Activated CD8-positive, alpha-beta T cell treated with anti-CD3 and anti-CD28 coated beads, Interleukin-2, amount 10 ng/mL, durations not matched to agents 7 days and 5 days (primary cell): Measurements from ENCODE around the gene SLC9A8. TPM values are rescaled to one million over a fixed set of nuclear protein-coding genes. Genes with fewer than 3 reads are reported as not detected.

Source experiments
- ATAC-seq: fragments of 150-1000 bp; cut with Tn5 transposase; one replicate; pipeline ENCODE4 v1.10.0; 2021; ENCODE audit warnings: moderate library complexity
- CTCF ChIA-PET: fragments of 350-600 bp; sonication (Branson Sonifier 250); formaldehyde crosslinking; loops from one replicate; lab custom pipeline; 2021; ENCODE audit warnings: antibody characterized with exemption; lab: Charles Lee
- POLR2A ChIA-PET: fragments of 350-600 bp; sonication (Branson Sonifier 250); formaldehyde crosslinking; loops from one replicate; lab custom pipeline; 2021; ENCODE audit warnings: antibody characterized with exemption; lab: Charles Lee
- DNase-seq: peaks from one replicate; pipeline ENCODE4 v3.0.0-alpha.2; 2020
- H3K27ac Mint-ChIP-seq: one replicate; pipeline ENCODE4 v1.8.0; 2021; ENCODE audit warnings: mild to moderate bottlenecking, mixed read lengths
- H3K27me3 Mint-ChIP-seq: one replicate; pipeline ENCODE4 v1.8.0; 2021; ENCODE audit warnings: low read depth, mixed read lengths
- H3K36me3 Mint-ChIP-seq: one replicate; pipeline ENCODE4 v1.8.0; 2021; ENCODE audit warnings: low read depth, mixed read lengths
- H3K4me1 Mint-ChIP-seq: one replicate; pipeline ENCODE4 v1.8.0; 2021; ENCODE audit warnings: low read depth, mixed read lengths
- H3K4me3 Mint-ChIP-seq: one replicate; pipeline ENCODE4 v1.8.0; 2021; ENCODE audit warnings: mild to moderate bottlenecking, mixed read lengths
- H3K9me3 Mint-ChIP-seq: one replicate; pipeline ENCODE4 v1.8.0; 2022; ENCODE audit warnings: mixed read lengths; ENCODE audit not compliant: insufficient read depth
- total RNA-seq, 2 experiments: library from RNA; stranded (reverse); gene quantifications; one replicate each; pipeline ENCODE4 v1.2.3, GENCODE V29; 2021

Gene SLC9A8
- total RNA-seq, 2 experiments from 2014 or later: 19.4 to 20.5 TPM

- no peaks in the 10 kb centered on the region for H3K36me3 Mint-ChIP-seq
- peaks cover 14% of the 10 kb centered on the region for H3K27me3 Mint-ChIP-seq
- DNase-seq (no peak), ATAC-seq (no peak)
- H3K9me3 Mint-ChIP-seq: no peaks in the 10 kb centered on the region
- no peak overlapping the region for H3K4me3 Mint-ChIP-seq
- POLR2A ChIA-PET: no interaction called here
- H3K4me1 Mint-ChIP-seq: peaks cover 15% of the 10 kb centered on the region
- H3K27ac Mint-ChIP-seq: no peak overlapping the region
- CTCF ChIA-PET: interaction anchor here (1.1 to 1.9 kb wide), 3 partner anchors 14 to 179 kb away, joined by 3 to 7 read pairs (median 3); no protein-coding TSS in a partner anchor
Observed at GRCh38 chr20:49787371-49788357, 25.0 kb upstream of the SLC9A8 start.

- no peak overlapping the region for H3K4me3 Mint-ChIP-seq
- no peak overlapping the region for H3K27ac Mint-ChIP-seq
- ChIA-PET POLR2A (no interaction called here), CTCF (interaction anchor here (0.6 kb wide), 1 partner anchor 88 kb away, joined by 3 read pairs; no protein-coding TSS in a partner anchor)
- H3K27me3 Mint-ChIP-seq: peaks cover 17% of the 10 kb centered on the region
- H3K9me3 Mint-ChIP-seq: no peaks in the 10 kb centered on the region
- H3K4me1 Mint-ChIP-seq: peaks cover 35% of the 10 kb centered on the region
- DNase-seq (no peak), ATAC-seq (no peak)
- no peaks in the 10 kb centered on the region for H3K36me3 Mint-ChIP-seq
Observed at GRCh38 chr20:49790077-49790798, 22.4 kb upstream of the SLC9A8 start.

- peaks cover 28% of the 10 kb centered on the region for H3K4me1 Mint-ChIP-seq
- POLR2A ChIA-PET: no interaction called here
- CTCF ChIA-PET: no interaction called here
- DNase-seq (no peak), ATAC-seq (no peak)
- peaks cover 16% of the 10 kb centered on the region for H3K27me3 Mint-ChIP-seq
- H3K9me3 Mint-ChIP-seq: no peaks in the 10 kb centered on the region
- H3K27ac Mint-ChIP-seq: no peak overlapping the region
- H3K36me3 Mint-ChIP-seq: no peaks in the 10 kb centered on the region
- H3K4me3 Mint-ChIP-seq: no peak overlapping the region
Observed at GRCh38 chr20:49791165-49791564, 21.5 kb upstream of the SLC9A8 start.

- ChIA-PET CTCF (no interaction called here), POLR2A (interaction anchor here (0.6 kb wide), 1 partner anchor 44 kb away, joined by 4 read pairs; no protein-coding TSS in a partner anchor)
- peaks cover 23% of the 10 kb centered on the region for H3K4me1 Mint-ChIP-seq
- H3K4me3 Mint-ChIP-seq: no peak overlapping the region
- H3K9me3 Mint-ChIP-seq: no peaks in the 10 kb centered on the region
- H3K36me3 Mint-ChIP-seq: no peaks in the 10 kb centered on the region
- H3K27ac Mint-ChIP-seq: no peak overlapping the region
- DNase-seq (no peak), ATAC-seq (no peak)
- peaks cover 20% of the 10 kb centered on the region for H3K27me3 Mint-ChIP-seq
Observed at GRCh38 chr20:49792006-49792405, 20.6 kb upstream of the SLC9A8 start.

GRCh38 chr20:49792611-49793010, 20.0 kb upstream of the SLC9A8 start:
- Mint-ChIP-seq H3K27me3 (peaks cover 20% of the 10 kb centered on the region), H3K27ac (no peak overlapping the region), H3K36me3 (no peaks in the 10 kb centered on the region), H3K4me1 (peaks cover 22% of the 10 kb centered on the region), H3K4me3 (no peak overlapping the region), H3K9me3 (no peaks in the 10 kb centered on the region)
- CTCF ChIA-PET: no interaction called here
- DNase-seq (no peak), ATAC-seq (no peak)
- POLR2A ChIA-PET: no interaction called here

- POLR2A ChIA-PET: interaction anchor here (1.5 kb wide), 1 partner anchor 18 kb away, joined by 5 read pairs; the partner anchor contains the start of gene SLC9A8
- Mint-ChIP-seq H3K4me3 (no peak overlapping the region), H3K27ac (peak overlapping the region; percentile 71), H3K9me3 (no peaks in the 10 kb centered on the region), H3K4me1 (peaks cover 23% of the 10 kb centered on the region), H3K36me3 (no peaks in the 10 kb centered on the region), H3K27me3 (peaks cover 23% of the 10 kb centered on the region)
- CTCF ChIA-PET: interaction anchor here (0.9 to 1.5 kb wide), 3 partner anchors 16 to 182 kb away, joined by 3 read pairs; no protein-coding TSS in a partner anchor
- ATAC-seq: peak; percentile 77
- DNase-seq: no peak
Observed at GRCh38 chr20:49794336-49795134, 18.1 kb upstream of the SLC9A8 start.

- no peaks in the 10 kb centered on the region for H3K9me3 Mint-ChIP-seq
- ATAC-seq: no peak
- H3K27ac Mint-ChIP-seq: peak overlapping the region; percentile 71
- no peaks in the 10 kb centered on the region for H3K36me3 Mint-ChIP-seq
- ChIA-PET CTCF (interaction anchor here (0.9 to 1.5 kb wide), 3 partner anchors 16 to 183 kb away, joined by 3 read pairs; no protein-coding TSS in a partner anchor), POLR2A (interaction anchor here (1.5 kb wide), 1 partner anchor 18 kb away, joined by 5 read pairs; the partner anchor contains the start of gene SLC9A8)
- DNase-seq: no peak
- peak overlapping the region; percentile 15 for H3K4me3 Mint-ChIP-seq
- H3K27me3 Mint-ChIP-seq: peaks cover 19% of the 10 kb centered on the region
- H3K4me1 Mint-ChIP-seq: peaks cover 28% of the 10 kb centered on the region
Observed at GRCh38 chr20:49795135-49795424, 17.5 kb upstream of the SLC9A8 start.

GRCh38 chr20:49796600-49797343, 15.9 kb upstream of the SLC9A8 start:
- ATAC-seq: no peak
- Mint-ChIP-seq H3K4me3 (no peak overlapping the region), H3K27ac (no peak overlapping the region), H3K27me3 (peaks cover 14% of the 10 kb centered on the region), H3K4me1 (peaks cover 41% of the 10 kb centered on the region), H3K9me3 (no peaks in the 10 kb centered on the region), H3K36me3 (no peaks in the 10 kb centered on the region)
- ChIA-PET CTCF (no interaction called here), POLR2A (interaction anchor here (1.1 kb wide), 1 partner anchor 16 kb away, joined by 3 read pairs; the partner anchor contains the start of gene SLC9A8)
- DNase-seq: no peak

GRCh38 chr20:49797344-49797615, 15.3 kb upstream of the SLC9A8 start:
- POLR2A ChIA-PET: no interaction called here
- peaks cover 11% of the 10 kb centered on the region for H3K27me3 Mint-ChIP-seq
- H3K36me3 Mint-ChIP-seq: no peaks in the 10 kb centered on the region

GRCh38 chr20:49798718-49799117, 13.9 kb upstream of the SLC9A8 start:
- DNase-seq (no peak), ATAC-seq (no peak)
- no peaks in the 10 kb centered on the region for H3K36me3 Mint-ChIP-seq
- ChIA-PET CTCF (interaction anchor here (1.2 kb wide), 1 partner anchor 25 kb away, joined by 3 read pairs; no protein-coding TSS in a partner anchor), POLR2A (no interaction called here)
- no peak overlapping the region for H3K27ac Mint-ChIP-seq
- peaks cover 50% of the 10 kb centered on the region for H3K4me1 Mint-ChIP-seq
- H3K27me3 Mint-ChIP-seq: peaks cover 11% of the 10 kb centered on the region
- no peak overlapping the region for H3K4me3 Mint-ChIP-seq
- no peaks in the 10 kb centered on the region for H3K9me3 Mint-ChIP-seq

More at GRCh38 chr20:49797344-49797615, 15.3 kb upstream of the SLC9A8 start:
- Mint-ChIP-seq H3K9me3 (no peaks in the 10 kb centered on the region), H3K27ac (no peak overlapping the region), H3K4me1 (peaks cover 46% of the 10 kb centered on the region), H3K4me3 (no peak overlapping the region)
- CTCF ChIA-PET: no interaction called here
- DNase-seq (no peak), ATAC-seq (no peak)
